Activated naive CD4-positive, alpha-beta T cell treated with anti-CD3 and anti-CD28 coated beads, Interleukin-2, amount 50 U/mL, for 16 hours (primary cell): Measurements from ENCODE around the gene MRPL20.

Experiments
- DNase-seq: peaks from one replicate; pipeline ENCODE4 v3.0.0-alpha.2; 2020

The MRPL20 gene

DNA sequence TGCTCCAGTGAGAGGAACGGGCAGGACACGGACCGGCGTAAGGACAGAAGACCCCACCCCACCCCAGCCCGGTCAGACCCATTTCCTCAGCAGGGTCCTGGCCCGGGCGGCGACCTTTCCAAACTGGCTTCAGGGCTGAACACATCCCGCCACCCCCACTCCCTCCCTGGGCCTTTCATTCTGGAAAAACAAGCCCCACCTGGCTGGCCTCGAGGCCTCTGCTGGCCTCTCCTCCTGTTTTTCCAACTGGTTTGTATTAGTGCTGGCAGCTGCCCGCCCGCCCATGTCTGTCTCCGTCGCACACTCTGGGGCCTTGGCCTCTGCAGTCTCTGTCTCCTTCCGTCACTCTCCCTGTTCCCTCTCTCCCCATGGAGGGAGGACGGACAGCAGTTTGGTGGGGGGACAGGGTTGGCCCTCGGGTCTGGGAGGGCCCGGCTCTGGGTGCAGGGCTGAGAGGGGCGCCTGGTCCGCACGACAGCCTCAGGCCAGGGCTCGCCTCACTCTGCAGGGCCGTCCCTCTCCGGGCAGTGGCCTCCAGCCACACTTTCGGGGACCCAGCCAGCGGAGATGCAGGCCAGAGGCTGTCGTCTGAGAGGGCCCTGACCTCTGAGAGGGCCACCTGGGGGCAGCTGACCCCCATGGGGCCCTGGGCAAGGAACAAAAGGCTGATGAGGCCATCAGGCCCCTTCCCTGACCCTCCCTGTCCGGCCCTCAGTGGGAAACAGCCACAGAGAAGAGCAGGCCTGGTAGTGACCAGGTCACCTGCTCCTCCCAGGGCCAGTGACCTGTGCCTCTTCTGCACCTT, 47.2 kb downstream of the MRPL20 start:
- DNase-seq: no peak

DNA sequence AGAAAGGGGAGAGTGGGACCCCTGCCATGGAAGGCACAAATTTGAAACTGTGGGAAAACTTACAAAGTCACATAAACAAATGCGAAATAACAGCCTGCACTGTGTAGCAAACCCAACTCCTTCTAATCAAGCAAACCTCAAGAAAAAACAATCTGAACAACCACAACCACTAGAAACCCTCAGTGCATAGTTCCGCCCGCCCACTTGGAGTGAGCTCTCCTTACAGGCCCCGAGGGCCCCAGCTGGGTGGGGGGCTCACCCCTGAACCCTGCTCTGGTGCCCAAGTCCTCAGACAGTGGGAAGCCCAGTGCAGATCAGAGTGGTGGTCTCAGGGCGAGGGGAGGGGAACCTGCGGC, 47.8 kb downstream of the MRPL20 start:
- no peak for DNase-seq

DNA sequence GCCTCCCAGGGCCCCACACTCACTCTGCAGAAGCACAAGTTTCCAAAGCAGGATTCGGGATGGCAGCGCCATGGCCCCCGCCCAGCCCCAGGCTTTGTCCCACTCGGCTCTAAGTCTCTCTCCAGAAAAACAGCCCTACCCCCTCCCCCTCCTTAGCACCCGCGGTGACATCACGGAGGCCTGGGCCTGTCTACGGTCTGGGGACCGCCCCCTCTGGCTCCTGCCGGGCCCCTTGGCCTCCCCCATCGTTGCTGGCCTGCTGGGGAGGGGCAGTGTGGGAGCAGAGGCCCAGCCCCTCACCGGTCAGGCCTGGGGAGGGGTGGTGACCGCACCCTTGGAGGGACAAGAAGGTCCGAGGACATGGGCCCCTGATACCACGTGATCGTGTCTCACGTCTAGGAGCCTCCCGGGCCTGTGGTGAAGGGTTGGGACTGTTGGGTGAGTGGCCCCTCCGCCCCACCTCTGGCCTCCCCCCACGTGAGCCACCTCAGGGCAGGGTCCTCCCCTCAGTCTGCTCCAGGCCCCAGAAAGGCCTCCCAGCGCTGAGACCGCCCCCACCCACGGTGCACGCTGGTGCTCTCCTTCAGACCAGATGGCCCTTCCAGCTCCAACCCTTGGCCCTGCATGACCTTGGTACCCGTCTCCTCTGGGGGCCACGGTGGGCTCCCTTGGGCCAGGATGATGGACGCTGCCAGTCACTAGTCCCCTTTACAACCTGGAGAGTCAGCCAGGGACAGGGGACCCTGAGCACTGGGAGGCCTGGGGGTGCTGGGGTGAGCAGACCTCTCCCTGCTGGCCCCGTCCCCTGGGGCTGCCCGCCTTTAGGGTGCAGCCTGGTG, 48.4 kb downstream of the MRPL20 start, which contains the start of gene MXRA8:
MXRA8 (minus strand) TSS at position 123 of the 839 bp plus-strand sequence; CDS start at position 72, 51 bp downstream.
- no peak for DNase-seq

GRCh38 chr1:1357871-1358432, 49.1 kb downstream of the MRPL20 start:
- DNase-seq: no peak

GRCh38 chr1:1356796-1357401, 50.2 kb downstream of the MRPL20 start:
- no peak for DNase-seq

DNA sequence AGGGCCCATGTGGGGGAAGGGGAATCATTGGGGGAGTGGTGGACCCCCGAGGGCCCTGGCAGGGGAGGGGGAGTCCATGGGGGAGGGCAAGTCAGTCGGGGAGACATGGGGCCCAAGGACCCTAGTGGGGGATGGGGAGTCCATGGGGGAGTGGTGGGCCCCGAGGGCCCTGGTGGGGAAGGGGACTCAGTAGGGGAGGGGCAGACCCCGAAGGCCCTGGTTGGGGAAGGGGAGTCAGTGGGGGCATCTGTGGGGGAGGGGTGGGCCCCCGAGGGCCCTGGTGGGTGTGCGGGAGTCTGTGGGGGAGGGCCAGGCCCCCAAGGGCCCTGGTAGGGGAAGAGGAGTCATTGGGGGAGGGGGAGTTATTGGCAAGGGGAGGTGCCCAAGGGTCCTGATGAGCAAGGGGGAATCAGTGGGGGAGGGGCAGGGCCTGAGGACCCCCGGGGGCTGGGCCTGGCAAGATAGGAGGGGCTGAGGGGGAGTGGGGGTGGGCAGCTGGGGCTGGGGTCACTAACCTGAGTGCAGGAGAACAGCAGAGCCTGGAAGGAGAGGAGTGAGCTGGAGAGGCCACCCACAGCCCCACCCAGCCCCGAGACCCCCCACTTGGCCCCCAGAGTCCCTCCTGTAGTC, 50.8 kb downstream of the MRPL20 start:
- DNase-seq: no peak

GRCh38 chr1:1355416-1355815, 51.7 kb downstream of the MRPL20 start:
- DNase-seq: no peak

- no peak for DNase-seq
These were observed 52.5 kb downstream of the MRPL20 start for GRCh38 chr1:1354271-1355247.

- no peak for DNase-seq
These were observed 53.5 kb downstream of the MRPL20 start for GRCh38 chr1:1353389-1354151.

DNA sequence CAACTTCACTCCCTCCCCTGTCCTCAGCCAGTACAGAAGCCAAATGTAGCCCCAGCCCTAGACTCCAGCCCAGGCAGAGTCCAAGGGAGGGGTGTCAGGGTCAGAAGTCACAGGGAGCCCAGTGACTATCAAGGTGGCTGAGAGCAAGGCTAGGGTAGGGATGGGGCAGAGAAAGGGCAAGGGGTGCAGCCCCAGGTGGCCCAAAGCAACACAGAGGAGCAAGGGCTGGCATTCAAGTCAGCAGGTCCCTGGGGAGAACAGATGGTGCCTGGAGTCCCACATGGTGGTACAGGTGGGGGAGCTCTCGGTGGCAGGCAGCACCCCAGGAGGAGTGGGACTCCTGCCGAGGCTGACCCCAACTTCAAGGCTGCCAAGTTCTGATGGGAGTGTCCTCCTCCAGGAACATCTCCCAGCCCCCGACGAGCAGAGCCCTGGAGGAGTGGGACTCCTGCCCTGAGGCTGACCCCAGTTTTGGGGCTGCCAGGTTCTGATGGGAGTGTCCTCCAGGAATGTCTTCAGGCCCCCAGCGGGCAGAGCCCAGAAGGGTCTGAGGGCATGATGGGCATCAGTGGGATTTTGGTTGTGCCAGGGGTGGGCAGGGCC, 54.2 kb downstream of the MRPL20 start:
- DNase-seq: no peak
